Lower leg skin (tissue), 4 donors: Measurements from ENCODE around the gene COL27A1. TPM values are rescaled to one million over a fixed set of nuclear protein-coding genes. Genes with fewer than 3 reads are reported as not detected.

Source experiments
- DNase-seq, 2 donors: peaks; one replicate each; pipeline ENCODE4 v3.0.0-alpha.2; 2019; ENCODE audit warnings: low spot score in 2 of 2
- H3K4me3 ChIP-seq: fragments of 200-600 bp; sonication (generic); 2 replicates; pipeline ENCODE4 v1.5.1; 2017; ENCODE audit warnings: mild to moderate bottlenecking, low read depth; ENCODE audit not compliant: poor library complexity, severe bottlenecking
- POLR2A ChIP-seq, 2 donors: fragments of 450-650 bp; IDR thresholded peaks; one replicate each; pipeline ENCODE4 v1.6.1; 2016 to 2017; ENCODE audit warnings: antibody characterized with exemption in 2 of 2, mild to moderate bottlenecking in 1 of 2, moderate library complexity in 1 of 2
- WGBS, 2 donors: methylation state at CpG; one replicate each; pipeline ENCODE4 v1.1.5; 2018; 5-methylcytosine and 5-hydroxymethylcytosine counted together
- intact Hi-C: fragments of 100-400 bp; cut with DNase I; formaldehyde crosslinking; loops from one replicate; pipeline ENCODE4 v1.15.0; 2023; ENCODE audit warnings: low total_unique reads
- total RNA-seq, 4 donors: library from RNA; depleted of rRNA; stranded (reverse); fragments of >200 nt; gene quantifications; one replicate each; pipeline ENCODE4 v1.1.0, GENCODE V29; 2016
- TF ChIP-seq, protein P1 (sequence below), 3 donors: fragments of 450-650 bp; IDR thresholded peaks; one replicate each; pipeline ENCODE4 v1.5.1; 2016; ENCODE audit warnings: antibody characterized with exemption in 3 of 3, mild to moderate bottlenecking in 3 of 3, moderate library complexity in 2 of 3

COL27A1 gene
- total RNA-seq, 4 donors from 2014 or later: 9.4 to 16.1 (median 12.3) TPM

DNA sequence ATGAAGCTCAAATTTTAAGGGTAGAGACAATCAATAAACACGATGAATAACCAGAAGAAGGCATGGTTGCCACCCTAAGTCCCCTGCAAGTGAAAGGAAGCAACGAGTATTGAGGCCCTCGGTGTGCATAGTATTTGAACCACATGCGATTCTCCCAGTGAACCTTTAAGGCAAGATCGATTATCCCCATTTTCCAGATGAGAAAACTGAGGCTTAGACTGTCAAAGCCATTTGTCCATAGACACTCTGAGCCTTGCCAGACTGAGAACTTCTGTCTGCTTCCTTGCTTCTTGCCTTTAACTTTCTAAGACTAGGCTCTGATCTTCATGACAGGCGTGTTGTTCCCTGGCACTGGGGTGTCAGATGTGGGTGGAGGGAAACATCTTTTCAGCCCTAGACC lies 58.2 kb downstream of the COL27A1 start:
- no peak for DNase-seq
- TF ChIP-seq POLR2A (IDR thresholded peaks at IDR 0.05): no peak
- TF ChIP-seq, protein P1, sequence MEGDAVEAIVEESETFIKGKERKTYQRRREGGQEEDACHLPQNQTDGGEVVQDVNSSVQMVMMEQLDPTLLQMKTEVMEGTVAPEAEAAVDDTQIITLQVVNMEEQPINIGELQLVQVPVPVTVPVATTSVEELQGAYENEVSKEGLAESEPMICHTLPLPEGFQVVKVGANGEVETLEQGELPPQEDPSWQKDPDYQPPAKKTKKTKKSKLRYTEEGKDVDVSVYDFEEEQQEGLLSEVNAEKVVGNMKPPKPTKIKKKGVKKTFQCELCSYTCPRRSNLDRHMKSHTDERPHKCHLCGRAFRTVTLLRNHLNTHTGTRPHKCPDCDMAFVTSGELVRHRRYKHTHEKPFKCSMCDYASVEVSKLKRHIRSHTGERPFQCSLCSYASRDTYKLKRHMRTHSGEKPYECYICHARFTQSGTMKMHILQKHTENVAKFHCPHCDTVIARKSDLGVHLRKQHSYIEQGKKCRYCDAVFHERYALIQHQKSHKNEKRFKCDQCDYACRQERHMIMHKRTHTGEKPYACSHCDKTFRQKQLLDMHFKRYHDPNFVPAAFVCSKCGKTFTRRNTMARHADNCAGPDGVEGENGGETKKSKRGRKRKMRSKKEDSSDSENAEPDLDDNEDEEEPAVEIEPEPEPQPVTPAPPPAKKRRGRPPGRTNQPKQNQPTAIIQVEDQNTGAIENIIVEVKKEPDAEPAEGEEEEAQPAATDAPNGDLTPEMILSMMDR (IDR thresholded peaks at IDR 0.05): no peak
- intact Hi-C loops: no loop called here
- no peak overlapping the region for H3K4me3 ChIP-seq
- WGBS, 2 donors: 92% methylated on average over 6 of the region's 6 CpGs

DNA sequence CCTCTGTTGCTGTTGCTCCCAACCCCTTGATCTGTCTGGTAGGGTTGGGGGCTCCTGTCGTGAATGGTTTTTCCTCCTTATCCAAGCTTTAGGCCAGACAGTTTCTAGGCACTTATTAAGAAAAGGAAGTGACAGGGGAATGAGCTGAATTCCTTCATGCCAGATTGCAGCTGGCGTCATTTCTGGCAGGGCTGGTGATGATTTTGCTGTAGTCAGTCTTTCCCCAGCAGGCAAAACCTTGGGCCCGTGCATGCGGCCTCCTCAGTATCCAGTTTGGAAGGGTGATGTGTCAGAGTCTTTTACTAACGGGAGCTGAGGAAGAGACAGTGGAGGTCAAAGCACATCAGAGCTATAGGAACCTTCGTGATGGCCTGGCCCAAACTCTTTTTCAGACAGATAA lies 58.8 kb downstream of the COL27A1 start:
- 47 to 51% methylated on average over 6 of the region's 6 CpGs for WGBS, 2 donors
- intact Hi-C loops: no loop called here

DNA sequence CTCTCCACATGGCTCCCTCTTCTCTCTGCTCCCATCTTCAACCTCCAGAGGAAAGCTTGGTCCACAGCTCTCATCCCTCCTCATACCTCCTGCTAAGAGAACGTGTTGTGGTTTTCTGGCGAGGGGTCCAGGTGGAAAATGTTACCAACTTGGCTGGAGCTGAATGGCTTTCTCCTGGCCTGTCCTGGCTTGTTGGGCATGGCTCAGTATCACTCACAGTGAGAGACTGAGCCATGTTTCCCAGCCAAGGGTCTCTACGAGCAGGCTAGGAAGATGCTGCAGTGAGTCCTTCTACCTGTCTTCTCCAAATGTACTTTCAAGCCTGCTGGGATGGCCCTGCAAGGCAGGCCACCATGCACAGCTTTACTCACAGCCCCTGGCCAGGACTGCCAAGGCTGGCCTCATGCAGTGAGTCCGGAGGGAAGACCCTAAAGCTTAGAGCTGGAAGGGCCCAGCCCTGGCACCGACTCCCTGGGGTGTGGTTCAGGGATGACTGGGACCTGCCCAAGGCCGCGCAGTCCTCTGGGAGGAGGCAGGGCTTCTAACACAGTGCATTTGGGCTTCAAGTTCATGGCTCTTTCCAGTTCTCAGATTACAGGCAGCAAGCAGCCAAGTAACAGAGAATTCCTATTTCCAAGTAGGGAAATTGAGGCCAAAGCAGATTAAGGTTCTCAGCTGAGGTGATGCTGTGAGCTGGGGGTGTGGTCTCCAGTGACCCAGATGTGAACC lies 59.5 kb downstream of the COL27A1 start:
- intact Hi-C loops: no loop called here
- WGBS, 2 donors: 31 to 73% methylated on average over 3 to 7 of the region's 7 CpGs
- no peak for TF ChIP-seq POLR2A (IDR thresholded peaks at IDR 0.05)
- TF ChIP-seq, protein P1 (IDR thresholded peaks at IDR 0.05): no peak
- DNase-seq: no peak
- H3K4me3 ChIP-seq: no peak overlapping the region

More for the DNA sequence above, 58.8 kb downstream of the COL27A1 start:
- TF ChIP-seq POLR2A (IDR thresholded peaks at IDR 0.05): no peak
- TF ChIP-seq, protein P1 (IDR thresholded peaks at IDR 0.05): no peak
- H3K4me3 ChIP-seq: no peak overlapping the region
- no peak for DNase-seq

DNA sequence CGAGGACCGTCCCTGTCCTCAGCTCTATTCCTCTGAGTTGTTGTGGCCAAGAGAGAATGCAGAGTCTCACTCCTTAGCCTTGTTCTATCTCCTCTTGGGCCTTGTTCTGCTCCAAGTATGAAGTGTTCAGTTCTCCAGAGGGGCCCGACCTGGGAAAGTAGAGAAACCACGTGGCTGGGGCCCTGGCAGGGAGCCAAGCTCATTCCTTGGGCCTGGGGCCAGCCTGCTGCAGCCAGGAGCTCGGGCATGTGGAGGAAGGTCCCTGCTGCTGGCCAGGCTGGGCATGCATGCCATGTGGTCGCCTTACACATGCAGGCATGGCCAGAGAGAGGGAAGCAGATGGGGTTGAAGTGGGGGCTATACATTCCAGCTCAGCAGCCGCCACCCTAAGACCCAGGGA lies 60.7 kb downstream of the COL27A1 start:
- TF ChIP-seq POLR2A (IDR thresholded peaks at IDR 0.05): no peak
- TF ChIP-seq, protein P1 (IDR thresholded peaks at IDR 0.05): no peak
- no peak overlapping the region for H3K4me3 ChIP-seq
- intact Hi-C loops: no loop called here
- WGBS, 2 donors: 53% methylated on average over 7 of the region's 7 CpGs
- no peak for DNase-seq

GRCh38 chr9:114216976-114217375 lies 61.6 kb downstream of the COL27A1 start:
- intact Hi-C loops: no loop called here
- DNase-seq: no peak
- TF ChIP-seq, protein P1 (IDR thresholded peaks at IDR 0.05): no peak
- no peak for TF ChIP-seq POLR2A (IDR thresholded peaks at IDR 0.05)
- WGBS, 2 donors: 85 to 96% methylated on average over 4 of the region's 4 CpGs
- H3K4me3 ChIP-seq: no peak overlapping the region
